K562 (cell line): ENCODE measurements around the gene WDR64. TPM values are rescaled to one million over a fixed set of nuclear protein-coding genes. Genes with fewer than 3 reads are reported as not detected.

Experiments
- ATAC-seq: fragments of 200-7000 bp; cut with Tn5 transposase; 3 replicates; pipeline ENCODE4 v1.9.1; 2020; ENCODE audit warnings: moderate library complexity
- BruUV-seq: library from RNA; stranded (reverse); fragments of 400-500 nt; replicated peaks from 2 replicates; lab custom pipeline; 2021; lab: Mats Ljungman, UMichigan
- CTCF ChIA-PET: fragments of 300-600 bp; formaldehyde crosslinking; extraction: SDS; loops from one replicate; lab custom pipeline; 2021; ENCODE audit warnings: low intra/inter-chr PET ratio; lab: Yijun Ruan, JAX
- POLR2A ChIA-PET: fragments of 300-600, 350-650 bp; sonication (Branson Sonifier 250); formaldehyde crosslinking; extraction: SDS; loops from one replicate; lab custom pipeline; 2021; ENCODE audit warnings: antibody characterized with exemption, inconsistent platforms; lab: Yijun Ruan, JAX
- DNase-seq, 4 experiments: peaks; one replicate each; pipeline versions ENCODE4 v3.0.0 to v3.0.0-alpha.2; 2011 to 2018; ENCODE audit warnings: low spot score in 3 of 4, mixed read lengths in 3 of 4; ENCODE audit errors: extremely low read depth in 1 of 4
- FAIRE-seq: peaks from 2 replicates; lab custom pipeline; 2011; peaks lifted over from hg19 to GRCh38; lab: Jason Lieb, UNC
- H2AFZ ChIP-seq: 2 replicates; pipeline ENCODE4 v1.6.0; 2011; ENCODE audit warnings: low read depth, low read length, control low read depth, inconsistent platforms
- H3K27ac ChIP-seq: fragments of 200-600 bp; 3 replicates; pipeline ENCODE4 v1.8.0; 2011; ENCODE audit warnings: low read depth, mild to moderate bottlenecking, control low read depth, inconsistent platforms, low read length, moderate library complexity, mixed read lengths; ENCODE audit errors: extremely low read depth
- H3K27me3 ChIP-seq, 2 experiments: fragments of 300-600 bp in 1 of 2; 2 replicates in 1 of 2; 3 replicates in 1 of 2; pipeline versions ENCODE4 v1.6.0 to v1.8.0; 2011; ENCODE audit warnings: inconsistent platforms in 2 of 2, low read length in 2 of 2, mild to moderate bottlenecking in 1 of 2, mixed read lengths in 1 of 2, moderate library complexity in 1 of 2; ENCODE audit not compliant: control insufficient read depth in 2 of 2, insufficient read depth in 2 of 2
- H3K36me3 ChIP-seq: fragments of 300-600 bp; 3 replicates; pipeline ENCODE4 v1.8.0; 2011; ENCODE audit warnings: mild to moderate bottlenecking, low read length, inconsistent platforms; ENCODE audit not compliant: control insufficient read depth, insufficient read depth
- H3K4me1 ChIP-seq, 2 experiments: fragments of 200-600 bp in 1 of 2; replicated peaks in 1 of 2; 2 replicates in 1 of 2; 3 replicates in 1 of 2; pipeline versions ENCODE4 v1.5.1 to v1.8.0; 2011; ENCODE audit warnings: inconsistent platforms in 2 of 2, low read length in 2 of 2, mild to moderate bottlenecking in 1 of 2, mixed read lengths in 1 of 2, moderate library complexity in 1 of 2; ENCODE audit not compliant: control insufficient read depth in 2 of 2, insufficient read depth in 2 of 2
- H3K4me2 ChIP-seq: 2 replicates; pipeline ENCODE4 v1.6.1; 2011; ENCODE audit warnings: low read length, control low read depth, inconsistent platforms, mixed read lengths; ENCODE audit not compliant: insufficient read depth
- H3K4me3 ChIP-seq: fragments of 200-600 bp; sonication (generic), shearing (Covaris generic); 2 replicates; pipeline ENCODE4 v1.5.1; 2016; ENCODE audit warnings: control low read depth, inconsistent platforms
- H3K79me2 ChIP-seq: fragments of 200-600 bp; 3 replicates; pipeline ENCODE4 v1.8.0; 2011; ENCODE audit warnings: low read length, inconsistent platforms; ENCODE audit not compliant: control insufficient read depth, insufficient read depth
- H3K9ac ChIP-seq, 2 experiments: 2 replicates each; pipeline versions ENCODE4 v1.6.0 to v1.6.1; 2011; ENCODE audit warnings: low read depth in 2 of 2, low read length in 2 of 2, control low read depth in 1 of 2, inconsistent platforms in 1 of 2, mild to moderate bottlenecking in 1 of 2, mixed read lengths in 1 of 2; ENCODE audit not compliant: insufficient read depth in 1 of 2
- H3K9me1 ChIP-seq: one replicate; pipeline ENCODE4 v1.6.0; 2011; ENCODE audit warnings: inconsistent platforms, mild to moderate bottlenecking, low read length, moderate library complexity; ENCODE audit not compliant: control insufficient read depth, insufficient read depth
- H3K9me3 ChIP-seq: replicated peaks from 2 replicates; pipeline ENCODE4 v1.5.1; 2011; ENCODE audit warnings: low read depth, low read length, inconsistent platforms; ENCODE audit not compliant: control insufficient read depth, insufficient read depth
- H4K20me1 ChIP-seq: replicated peaks from 2 replicates; pipeline ENCODE4 v1.6.1; 2011; ENCODE audit warnings: low read length, inconsistent platforms, mixed read lengths; ENCODE audit not compliant: control insufficient read depth, insufficient read depth
- COPS2 ChIP-seq: fragments of 450-650 bp; conservative IDR thresholded peaks from 2 replicates; pipeline ENCODE4 v1.6.1; 2016; ENCODE audit warnings: mild to moderate bottlenecking, moderate library complexity
- E2F3 ChIP-seq: fragments of 250-450 bp; sonication (Bioruptor Pico); IDR thresholded peaks from 2 replicates; pipeline ENCODE4 v1.4.0; 2020; ENCODE audit warnings: mild to moderate bottlenecking
- HNRNPUL1 ChIP-seq: fragments of 200-400 bp; formaldehyde crosslinking; IDR thresholded peaks from 2 replicates; pipeline ENCODE4 v1.6.1; 2017; ENCODE audit warnings: low read length
- NFE2L1 ChIP-seq: fragments of 450-650 bp; IDR thresholded peaks from 2 replicates; pipeline ENCODE4 v1.6.1; 2016; ENCODE audit warnings: missing genetic modification characterization, low read depth, mild to moderate bottlenecking, missing compliant biosample characterization, moderate library complexity, borderline replicate concordance
- RBM14 ChIP-seq: fragments of 200-400 bp; formaldehyde crosslinking; IDR thresholded peaks from 2 replicates; pipeline ENCODE4 v1.6.1; 2018; ENCODE audit warnings: low read depth, mild to moderate bottlenecking, low read length, moderate library complexity, borderline replicate concordance; ENCODE audit not compliant: insufficient read depth
- TCF7L2 ChIP-seq: fragments of 150-350 bp; IDR thresholded peaks from 2 replicates; pipeline ENCODE4 v1.6.1; 2016; ENCODE audit warnings: low read depth, mild to moderate bottlenecking, low read length, moderate library complexity
- ZBTB12 ChIP-seq: fragments of 250-450 bp; sonication (Bioruptor Pico); IDR thresholded peaks from 2 replicates; pipeline ENCODE4 v1.4.0; 2020
- ZHX1 ChIP-seq: fragments of 150-350 bp; conservative IDR thresholded peaks from 2 replicates; pipeline ENCODE4 v1.6.1; 2014; ENCODE audit warnings: low read length
- ZNF133 ChIP-seq: fragments of 250-450 bp; sonication (Bioruptor Pico); IDR thresholded peaks from 2 replicates; pipeline ENCODE4 v1.4.0; 2020; ENCODE audit warnings: mild to moderate bottlenecking
- ZNF699 ChIP-seq: fragments of 250-450 bp; sonication (Bioruptor Pico); IDR thresholded peaks from 2 replicates; pipeline ENCODE4 v1.8.0; 2021; ENCODE audit warnings: mild to moderate bottlenecking, moderate library complexity; ENCODE audit not compliant: insufficient replicate concordance
- WGBS: fragments of 100-300 bp; shearing (Covaris generic); methylation state at CpG from one replicate; pipeline ENCODE4 v1.1.6; 2016; ENCODE audit warnings: low coverage, mixed read lengths; ENCODE audit not compliant: insufficient coverage; ENCODE audit errors: missing lambda C conversion rate; 5-methylcytosine and 5-hydroxymethylcytosine counted together
- in situ Hi-C: fragments of 300-500 bp; cut with MboI; formaldehyde crosslinking; loops from 4 replicates; pipeline ENCODE4 v1.15.0; 2018; ENCODE audit warnings: inconsistent platforms, mixed read lengths
- intact Hi-C: fragments of 100-400 bp; cut with micrococcal nuclease; formaldehyde crosslinking; loops from 2 replicates; pipeline ENCODE4 v1.14.2; 2022
- polyA plus RNA-seq, 8 experiments: library from polyadenylated mRNA; depleted of rRNA in 4 of 8; stranded (reverse) in 5 of 8; unstranded in 3 of 8; fragments of >200 nt; fragmentation: Nextera tagmentation in 2 of 8; fragmentation: Illumina TruSeq in 1 of 8; extraction: Ambion mirVana in 2 of 8; extraction: Trizol in 1 of 8; gene quantifications; 2 replicates each; pipeline versions ENCODE4 v1.2.1 to v1.2.3, GENCODE V29; 2011 to 2014; ENCODE audit warnings: inconsistent platforms in 1 of 8, missing spikeins in 1 of 8
- total RNA-seq, 7 experiments: library from RNA; depleted of rRNA in 6 of 7; stranded (reverse); fragments of >200 nt in 6 of 7; fragmentation: Illumina TruSeq in 2 of 7; extraction: Trizol in 2 of 7; gene quantifications; 2 replicates each; pipeline versions ENCODE4 v1.2.1 to v1.2.3, GENCODE V29; 2011 to 2021; ENCODE audit warnings: low replicate concordance in 1 of 7

Gene WDR64
- total and polyA plus RNA-seq, 9 of the 15 experiments (the other 6 are each of a cell fraction or from before 2014, with no cell fraction given), result 0.06 to 0.29 (median 0.19) TPM; not detected in 5

GRCh38 chr1:241841691-241842090, 189.6 kb downstream of the WDR64 start:
- Histone ChIP-seq H3K79me2 (no peaks in the 10 kb centered on the region), H2AFZ (no peak overlapping the region), H3K9me3 (no peaks in the 10 kb centered on the region), H3K36me3 (no peaks in the 10 kb centered on the region), H3K27ac (no peak overlapping the region), H3K4me3 (no peak overlapping the region), H3K4me2 (no peak overlapping the region), H3K9me1 (no peaks in the 10 kb centered on the region), H3K27me3 (no peaks in the 10 kb centered on the region), H3K9ac (no peak overlapping the region)
- CTCF ChIA-PET, result no interaction called here
- in situ Hi-C loops, result no loop called here
- POLR2A ChIA-PET, result interaction anchor here (1.2 to 2.4 kb wide), 3 partner anchors 12 to 210 kb away, joined by 4 to 6 read pairs (median 5); no protein-coding TSS in a partner anchor
- no peak for FAIRE-seq
- intact Hi-C loops, result no loop called here
- no peak for DNase-seq
- no TSS peak for BruUV-seq
- 85% methylated on average over 3 of the region's 3 CpGs for WGBS
- TF ChIP-seq COPS2 (no peak), RBM14 (no peak), ZNF699 (CRISPR knock-in tag) (no peak), E2F3 (CRISPR knock-in tag) (no peak), NFE2L1 (tag) (no peak), HNRNPUL1 (no peak), ZBTB12 (CRISPR knock-in tag) (no peak), TCF7L2 (no peak), ZNF133 (CRISPR knock-in tag) (no peak), ZHX1 (no peak)
- TF ChIP-seq, all 486 proteins: peak for 0
- Histone ChIP-seq H4K20me1 (no peaks in the 10 kb centered on the region), H3K4me1 (peaks cover 0 to 5% of the 10 kb centered on the region in 2 experiments; a peak in 2 of 5 replicates)
- no peak for ATAC-seq
